Measurements from ENCODE around the gene GLIS1.

DNA sequence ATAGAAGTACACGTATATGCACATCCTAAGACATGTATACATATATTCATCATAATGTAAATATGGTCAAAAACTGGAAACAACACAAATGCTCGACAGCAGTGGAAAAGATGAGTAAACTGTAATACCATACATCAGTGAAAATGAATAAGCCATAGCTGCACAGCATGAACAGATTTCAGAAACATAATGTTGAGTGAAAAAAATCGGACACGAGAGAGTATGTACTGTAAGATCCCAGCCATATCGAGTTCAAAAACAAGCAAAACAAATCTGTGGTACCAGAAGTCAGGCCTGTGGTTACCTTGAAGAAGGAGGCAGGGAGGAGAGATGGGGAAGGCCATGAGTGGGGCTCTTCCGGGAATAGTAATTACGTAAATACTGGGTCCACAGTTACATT lies 90.4 kb downstream of the GLIS1 start:
- TF ChIP-seq, protein P1, sequence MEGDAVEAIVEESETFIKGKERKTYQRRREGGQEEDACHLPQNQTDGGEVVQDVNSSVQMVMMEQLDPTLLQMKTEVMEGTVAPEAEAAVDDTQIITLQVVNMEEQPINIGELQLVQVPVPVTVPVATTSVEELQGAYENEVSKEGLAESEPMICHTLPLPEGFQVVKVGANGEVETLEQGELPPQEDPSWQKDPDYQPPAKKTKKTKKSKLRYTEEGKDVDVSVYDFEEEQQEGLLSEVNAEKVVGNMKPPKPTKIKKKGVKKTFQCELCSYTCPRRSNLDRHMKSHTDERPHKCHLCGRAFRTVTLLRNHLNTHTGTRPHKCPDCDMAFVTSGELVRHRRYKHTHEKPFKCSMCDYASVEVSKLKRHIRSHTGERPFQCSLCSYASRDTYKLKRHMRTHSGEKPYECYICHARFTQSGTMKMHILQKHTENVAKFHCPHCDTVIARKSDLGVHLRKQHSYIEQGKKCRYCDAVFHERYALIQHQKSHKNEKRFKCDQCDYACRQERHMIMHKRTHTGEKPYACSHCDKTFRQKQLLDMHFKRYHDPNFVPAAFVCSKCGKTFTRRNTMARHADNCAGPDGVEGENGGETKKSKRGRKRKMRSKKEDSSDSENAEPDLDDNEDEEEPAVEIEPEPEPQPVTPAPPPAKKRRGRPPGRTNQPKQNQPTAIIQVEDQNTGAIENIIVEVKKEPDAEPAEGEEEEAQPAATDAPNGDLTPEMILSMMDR (IDR thresholded peaks at IDR 0.05; ENCODE audit: extremely low read depth in 1 of 2, insufficient read depth in 1 of 2, low read depth in 1 of 2, low read length in 2 of 2), result no peak
- TF ChIP-seq POLR2AphosphoS5 (IDR thresholded peaks at IDR 0.05; ENCODE audit: insufficient read depth, low read depth, low read length) (no peak), POLR2A (IDR thresholded peaks at IDR 0.05; ENCODE audit: low read depth, low read length) (no peak), MYC (IDR thresholded peaks at IDR 0.05; ENCODE audit: low read depth, low read length) (no peak), FOS (IDR thresholded peaks at IDR 0.05; ENCODE audit: borderline replicate concordance, insufficient read depth, low read length) (no peak), EZH2 (IDR thresholded peaks at IDR 0.05; ENCODE audit: borderline replicate concordance, low read depth, low read length, severe bottlenecking) (no peak), GATA2 (IDR thresholded peaks at IDR 0.05; ENCODE audit: insufficient read depth, insufficient read length, low read depth, low read length) (no peak), JUN (IDR thresholded peaks at IDR 0.05; ENCODE audit: borderline replicate concordance, insufficient read depth, insufficient read length, low read depth) (no peak)
- TF ChIP-seq, protein P2, sequence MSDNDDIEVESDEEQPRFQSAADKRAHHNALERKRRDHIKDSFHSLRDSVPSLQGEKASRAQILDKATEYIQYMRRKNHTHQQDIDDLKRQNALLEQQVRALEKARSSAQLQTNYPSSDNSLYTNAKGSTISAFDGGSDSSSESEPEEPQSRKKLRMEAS (IDR thresholded peaks at IDR 0.05; ENCODE audit: insufficient read depth, insufficient read length), result no peak
